Measurements from ENCODE around the gene KCNQ2. TPM values are rescaled to one million over a fixed set of nuclear protein-coding genes. Genes with fewer than 3 reads are reported as not detected.
A peak's percentile ranks its signal among the peaks of the same experiment; 100 is the strongest.

KCNQ2 gene
- total and polyA plus RNA-seq, 10 of the 15 experiments (the other 5 are each of a cell fraction or from before 2014, with no cell fraction given): 0.06 to 0.49 (median 0.26) TPM; not detected in 7

GRCh38 chr20:63441136-63442099 is 31.0 kb downstream of the KCNQ2 start (continued):
- peak; percentile 42 to 50; a peak in 3 of 4 replicates for TF ChIP-seq IKZF2 (IDR thresholded peaks at IDR 0.05)
- 0 out of 2 replicates have a peak, but pooled peaks have one; percentile 37 for TF ChIP-seq RCOR1 (conservative IDR thresholded peaks at IDR 0.05; ENCODE audit: low read depth, low read length)

GRCh38 chr20:63440366-63440955 is 32.0 kb downstream of the KCNQ2 start:
- POLR2A ChIA-PET: no interaction called here
- no peak overlapping the region for H3K27ac ChIP-seq (ENCODE audit: control insufficient read depth, insufficient read depth)
- intact Hi-C loops (cut with micrococcal nuclease; ENCODE audit: unreplicated experiment): no loop called here
- FAIRE-seq (no peak), DNase-seq (ENCODE audit: low read depth, low spot score) (no peak), ATAC-seq (no peak)
- no TSS peak for BruUV-seq (replicated peaks)
- TF ChIP-seq IKZF2 (IDR thresholded peaks at IDR 0.05) (no peak), PAX8 (IDR thresholded peaks at IDR 0.05) (no peak), ZNF207 (IDR thresholded peaks at IDR 0.05; ENCODE audit: borderline replicate concordance) (no peak), HDAC6 (IDR thresholded peaks at IDR 0.05; ENCODE audit: unreplicated experiment) (no peak), SKIL (IDR thresholded peaks at IDR 0.05; ENCODE audit: low read depth, poor library complexity, severe bottlenecking) (no peak), NFYB (IDR thresholded peaks at IDR 0.05; ENCODE audit: insufficient read depth, low read depth, low read length) (no peak), FOS (IDR thresholded peaks at IDR 0.05; ENCODE audit: borderline replicate concordance, extremely low read depth, insufficient read length) (no peak), USF1 (IDR thresholded peaks at IDR 0.05; ENCODE audit: borderline replicate concordance, extremely low read length, insufficient read depth, low read depth, low read length) (no peak), MYB (IDR thresholded peaks at IDR 0.05; ENCODE audit: borderline replicate concordance, low read depth, low read length) (no peak), ZNF274 (IDR thresholded peaks at IDR 0.05; ENCODE audit: insufficient read depth, insufficient read length) (no peak), RCOR1 (conservative IDR thresholded peaks at IDR 0.05; ENCODE audit: low read depth, low read length) (no peak), KLF5 (IDR thresholded peaks at IDR 0.05; ENCODE audit: partially characterized antibody) (no peak), PAX5 (IDR thresholded peaks at IDR 0.05; ENCODE audit: borderline replicate concordance, low read depth, low read length) (no peak), ATF7 (IDR thresholded peaks at IDR 0.05; ENCODE audit: low read depth) (no peak)
- WGBS (ENCODE audit: insufficient coverage, insufficient replicate concordance, low lambda C conversion rate, missing lambda C conversion rate): 36% methylated on average over 26 of the region's 26 CpGs
- H3K4me3 ChIP-seq: no peak overlapping the region
- H3K79me2 ChIP-seq (ENCODE audit: control insufficient read depth, insufficient read depth, low read length): no peaks in the 10 kb centered on the region
- H3K4me2 ChIP-seq (ENCODE audit: control insufficient read depth, insufficient read depth): no peak overlapping the region
- peaks cover 16% of the 10 kb centered on the region for H3K4me1 ChIP-seq (ENCODE audit: control insufficient read depth, insufficient read depth, low read length)
- H4K20me1 ChIP-seq (ENCODE audit: control insufficient read depth, insufficient read depth): no peaks in the 10 kb centered on the region
- H3K36me3 ChIP-seq (ENCODE audit: control insufficient read depth in 2 of 2, insufficient read depth in 2 of 2, low read length in 1 of 2): no peaks in the 10 kb centered on the region
- no peak overlapping the region for H3K9ac ChIP-seq (ENCODE audit: control insufficient read depth, insufficient read depth, low read length)
- RAD21 ChIA-PET (ENCODE audit: unreplicated experiment): no interaction called here
- SMC1A ChIA-PET (ENCODE audit: uncharacterized antibody, unreplicated experiment): interaction anchor here (1.0 to 2.1 kb wide), 2 partner anchors 80 to 97 kb away, joined by 4 to 7 read pairs; partner anchors contain the start of gene PPDPF
- in situ Hi-C loops (cut with MboI): no loop called here
- no peaks in the 10 kb centered on the region; the same call in 2 of the 3 replicates for H3K9me3 ChIP-seq (replicated peaks; ENCODE audit: control insufficient read depth, insufficient read depth, low read length)
- H3K27me3 ChIP-seq (replicated peaks in 1 of 2; ENCODE audit: control insufficient read depth in 2 of 2, insufficient read depth in 2 of 2, low read length in 1 of 2): no peaks in the 10 kb centered on the region; a peak in 1 of 4 replicates
- H2AFZ ChIP-seq (ENCODE audit: control insufficient read depth, low read depth, low read length): no peak overlapping the region
- CTCF ChIA-PET: interaction anchor here (2.4 kb wide), 1 partner anchor 97 kb away, joined by 11 read pairs; the partner anchor contains the start of gene PTK6
